HG02973 (cell line): ENCODE results near the gene LMX1B.

Experiments used
- ATAC-seq: cut with Tn5 transposase; IDR thresholded peaks from one replicate; pipeline ENCODE4 v1.9.1; 2021; ENCODE audit warnings: moderate library complexity; ENCODE audit not compliant: unreplicated experiment

Gene LMX1B

GRCh38 chr9:126674365-126675146, 60.8 kb downstream of the LMX1B start:
- ATAC-seq, result no peak

GRCh38 chr9:126675147-126675467, 61.4 kb downstream of the LMX1B start:
- no peak for ATAC-seq

GRCh38 chr9:126676102-126676684, 62.5 kb downstream of the LMX1B start:
- ATAC-seq, result no peak

DNA sequence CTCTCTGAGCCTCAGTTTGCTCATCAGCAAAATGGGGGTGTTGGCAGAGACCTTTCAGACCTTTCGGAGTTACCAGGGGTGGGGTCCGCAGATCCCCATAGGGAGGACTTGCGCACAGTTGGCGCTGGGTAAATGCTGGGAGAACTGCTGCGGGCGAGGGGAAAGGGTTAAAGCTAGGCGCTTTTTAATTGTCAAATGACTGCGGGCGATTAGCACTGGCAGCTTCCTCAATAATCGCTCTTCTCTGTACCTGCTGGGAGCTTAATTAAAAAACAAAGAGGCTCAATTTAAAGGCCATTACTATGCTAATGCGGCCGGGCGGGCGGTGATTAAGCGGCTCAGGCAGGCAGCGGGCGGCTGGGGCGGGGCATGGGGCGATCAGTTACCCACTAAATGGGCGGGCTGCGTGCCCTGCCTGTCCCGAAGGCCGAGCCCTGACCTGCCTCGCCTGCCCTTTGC, 63.0 kb downstream of the LMX1B start:
- no peak for ATAC-seq

GRCh38 chr9:126677188-126678084, 63.7 kb downstream of the LMX1B start:
- ATAC-seq, result no peak

- no peak for ATAC-seq
Observed at GRCh38 chr9:126678989-126679388, 65.3 kb downstream of the LMX1B start.

- ATAC-seq, result no peak
Observed at GRCh38 chr9:126681336-126681735, 67.6 kb downstream of the LMX1B start.

DNA sequence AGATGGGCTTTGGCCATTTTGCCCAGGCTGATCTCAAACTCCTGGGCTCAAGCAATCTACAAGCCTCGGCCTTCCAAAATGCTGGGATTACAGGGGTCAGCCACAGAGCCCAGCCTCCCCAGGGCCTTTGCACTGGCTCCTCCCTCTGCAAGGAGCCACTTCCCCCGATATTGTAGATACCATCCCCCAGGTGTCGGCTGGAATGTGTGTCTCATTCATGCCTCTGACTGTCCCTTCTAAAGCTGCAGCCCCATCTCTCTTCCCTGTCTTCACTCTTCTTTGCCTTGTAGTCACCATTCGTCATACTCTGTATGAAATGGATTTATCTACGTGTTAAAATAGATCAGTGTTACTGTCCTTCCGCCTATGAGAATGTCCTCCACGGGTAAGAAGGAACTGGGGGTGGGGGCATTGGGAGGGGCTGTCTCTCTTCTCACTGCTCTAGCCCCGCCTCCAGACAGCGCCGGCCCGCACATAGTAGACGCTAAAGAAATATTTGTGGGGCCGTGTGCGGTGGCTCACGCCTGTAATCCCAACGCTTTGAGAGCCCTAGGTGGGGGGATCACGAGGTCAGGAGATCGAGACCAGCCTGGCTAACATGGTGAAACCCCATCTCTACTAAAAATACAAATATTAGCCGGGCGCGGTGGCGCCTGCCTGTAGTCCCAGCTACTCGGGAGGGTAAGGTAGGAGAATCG, 68.5 kb downstream of the LMX1B start:
- no peak for ATAC-seq

DNA sequence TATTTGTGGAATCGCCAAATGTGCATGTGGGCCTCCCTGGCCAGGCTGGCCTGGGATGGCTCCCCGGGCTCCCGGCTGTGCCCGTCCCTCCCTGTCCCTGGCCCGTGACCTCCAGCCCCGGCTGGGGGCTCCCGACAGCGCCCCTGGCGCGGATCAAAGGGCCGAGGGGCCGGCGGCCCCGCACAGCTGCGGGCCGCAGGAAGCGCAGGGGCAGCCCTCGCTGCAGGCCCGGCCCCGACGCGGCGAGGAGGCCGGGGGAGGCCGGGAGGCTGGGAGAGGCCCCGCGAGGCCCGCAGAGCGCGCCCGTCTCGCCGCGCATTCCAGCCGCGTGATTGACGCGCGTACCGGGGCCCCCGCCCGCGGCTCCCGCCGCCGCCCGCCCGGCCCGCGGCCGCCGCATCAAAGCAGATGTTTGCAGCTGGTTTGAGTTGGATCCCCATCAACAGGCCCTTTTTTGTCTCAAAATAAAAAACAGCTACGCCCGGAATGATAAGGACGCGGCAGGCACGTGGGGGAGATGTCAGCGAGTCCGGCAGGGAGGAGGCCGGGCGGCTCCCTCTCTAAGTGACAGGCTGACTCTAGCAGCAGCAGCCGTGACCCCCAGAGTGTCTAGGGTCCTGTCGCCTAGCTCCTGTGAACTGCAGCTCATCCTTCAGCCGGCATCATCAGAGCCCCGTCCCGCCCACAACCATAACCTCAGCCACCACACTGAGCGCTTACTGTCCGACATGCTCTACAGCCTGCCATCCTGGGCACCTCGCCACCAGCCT, 69.4 kb downstream of the LMX1B start:
- no peak for ATAC-seq

- no peak for ATAC-seq
Observed at GRCh38 chr9:126683698-126684044, 69.9 kb downstream of the LMX1B start.

DNA sequence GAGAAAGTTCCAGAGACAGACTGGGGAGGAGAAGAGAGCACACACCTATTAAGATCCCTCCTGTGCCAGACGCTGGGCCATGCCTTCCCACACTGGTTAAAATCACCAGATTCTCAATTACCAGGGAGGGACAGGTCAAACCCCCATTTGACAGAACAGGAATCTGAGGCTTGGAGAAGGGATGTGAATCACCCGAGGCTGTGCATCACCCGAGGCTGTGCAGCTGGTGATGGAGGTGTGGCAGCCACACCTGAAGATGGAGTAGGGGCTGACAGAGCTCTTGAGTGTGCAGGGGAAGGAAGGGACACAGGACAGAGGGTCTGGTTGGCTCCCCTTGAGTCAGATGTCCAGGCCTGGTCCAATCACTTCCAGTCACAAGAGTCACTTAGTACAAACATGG, 70.6 kb downstream of the LMX1B start:
- no peak for ATAC-seq

DNA sequence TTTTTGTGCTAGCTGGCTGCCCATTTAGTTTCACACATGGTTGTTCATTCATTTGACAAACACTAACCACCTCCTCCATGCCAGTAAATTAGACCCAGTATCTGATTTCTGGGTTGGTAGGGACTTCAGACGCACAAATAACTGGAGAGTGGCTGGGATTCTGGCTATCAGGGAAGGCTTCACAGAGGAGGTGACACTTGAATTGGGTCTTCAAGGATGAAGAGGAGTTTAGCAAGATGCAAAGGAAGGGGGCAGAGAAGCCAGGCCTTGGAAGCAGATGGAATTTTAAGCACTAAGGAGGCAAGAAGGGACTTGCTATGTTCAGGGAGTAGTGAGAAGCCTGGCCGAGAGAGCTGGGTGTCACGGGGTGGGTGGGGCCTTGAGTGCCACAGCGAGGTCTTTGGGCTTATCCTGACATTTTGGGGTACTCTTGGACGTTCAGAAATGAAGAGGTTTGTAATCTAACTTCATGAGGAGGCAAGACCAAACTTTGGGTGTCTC, 71.3 kb downstream of the LMX1B start:
- ATAC-seq, result no peak

- ATAC-seq, result no peak
Observed at GRCh38 chr9:126687930-126688461, 74.3 kb downstream of the LMX1B start.

DNA sequence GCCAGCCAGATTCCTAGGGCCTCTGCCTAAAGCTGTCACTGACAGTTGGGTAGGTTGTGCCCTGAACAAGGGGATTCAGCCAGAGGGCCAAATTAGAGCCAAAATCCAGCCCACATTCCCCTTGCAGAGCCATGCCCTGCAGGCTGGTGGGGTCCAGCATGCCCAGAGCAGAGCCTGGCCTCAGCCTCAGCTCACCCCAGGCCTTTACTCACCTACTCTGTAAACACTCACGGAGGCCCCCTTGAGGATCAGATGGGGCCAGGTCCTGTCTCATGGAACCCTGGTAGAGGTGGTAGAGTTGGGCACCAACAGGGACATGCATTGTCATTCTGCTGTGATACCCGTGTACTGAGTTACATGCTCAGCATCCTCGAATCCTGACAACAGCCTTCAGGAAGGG, 74.9 kb downstream of the LMX1B start:
- no peak for ATAC-seq

- ATAC-seq, result no peak
Observed at GRCh38 chr9:126689027-126689825, 75.5 kb downstream of the LMX1B start.

DNA sequence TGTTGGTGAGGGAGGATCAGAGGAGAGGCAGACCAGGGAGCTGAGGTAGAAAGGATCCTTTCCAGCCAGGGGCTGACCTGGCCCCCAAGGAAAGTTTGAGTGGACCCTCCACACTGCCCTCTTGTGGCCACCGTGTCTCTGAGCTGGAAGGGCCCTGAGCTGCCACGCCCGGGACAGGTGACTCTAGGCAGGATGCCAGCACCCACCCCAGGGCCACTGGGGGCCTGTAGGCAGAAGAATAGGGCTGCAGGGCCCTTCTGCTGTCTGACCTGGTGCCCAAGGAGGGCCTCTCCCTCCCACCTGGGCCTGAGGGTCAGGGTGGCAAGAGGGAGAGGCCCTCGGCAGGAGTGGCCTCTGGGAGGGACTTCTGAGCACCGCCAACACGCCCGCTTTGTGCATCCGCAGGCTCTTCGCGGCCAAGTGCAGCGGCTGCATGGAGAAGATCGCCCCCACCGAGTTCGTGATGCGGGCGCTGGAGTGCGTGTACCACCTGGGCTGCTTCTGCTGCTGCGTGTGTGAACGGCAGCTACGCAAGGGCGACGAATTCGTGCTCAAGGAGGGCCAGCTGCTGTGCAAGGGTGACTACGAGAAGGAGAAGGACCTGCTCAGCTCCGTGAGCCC, 76.8 kb downstream of the LMX1B start:
- ATAC-seq, result no peak

DNA sequence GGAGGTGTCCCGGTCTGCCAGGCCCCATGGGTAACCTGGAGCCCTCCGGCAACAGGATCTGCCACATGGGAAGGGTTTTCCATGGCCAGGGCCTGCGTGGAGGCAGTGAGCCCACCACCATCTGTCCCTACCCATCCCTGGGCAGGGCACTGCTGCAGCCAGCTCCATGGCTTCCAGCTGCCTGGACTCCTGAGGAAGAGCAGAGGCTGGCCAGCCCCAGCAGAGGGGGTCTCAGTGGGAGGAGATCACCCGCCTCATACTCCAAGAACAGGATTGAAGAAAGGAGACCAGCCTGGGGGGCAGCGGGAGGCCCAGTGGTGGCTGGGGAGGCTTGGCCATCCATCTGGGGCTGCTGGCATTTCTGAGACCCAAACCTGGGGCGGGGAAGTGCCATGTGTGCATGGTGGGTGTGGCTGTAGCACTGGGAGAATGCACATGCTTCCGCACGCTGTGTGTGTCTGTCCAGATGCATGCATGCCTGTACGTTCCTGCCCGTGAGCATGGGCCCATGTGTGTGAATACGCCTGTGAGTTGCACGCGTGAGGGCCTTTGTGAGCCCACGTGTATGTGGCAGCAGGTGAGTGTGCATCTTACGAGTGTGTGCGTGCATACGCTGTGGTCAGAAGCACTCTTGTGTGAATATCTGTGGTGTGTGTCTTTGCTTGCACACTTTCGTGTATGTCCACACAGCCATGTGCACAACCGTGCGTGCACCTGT, 78.5 kb downstream of the LMX1B start:
- ATAC-seq, result no peak

GRCh38 chr9:126692759-126693427, 79.2 kb downstream of the LMX1B start:
- ATAC-seq, result no peak
